IgD-negative memory B cell (primary cell): ENCODE measurements around the gene CRYZL1. TPM values are rescaled to one million over a fixed set of nuclear protein-coding genes. Genes with fewer than 3 reads are reported as not detected.

Experiments used
- polyA plus RNA-seq: library from polyadenylated mRNA; unstranded; fragments of 300-500 nt; fragmentation: Illumina TruSeq; gene quantifications from one replicate; pipeline ENCODE4 v1.2.3, GENCODE V29; 2021

The CRYZL1 gene
- polyA plus RNA-seq, 1 donor from 2014 or later: 30.2 TPM

Other genes starting within 250 kb of the CRYZL1 start
- gene IFNGR2, start 238.3 kb downstream of the CRYZL1 start, polyA plus RNA-seq: 131 TPM
- 31.9 TPM for gene TMEM50B, start 161.8 kb downstream of the CRYZL1 start, polyA plus RNA-seq
- 0.21 TPM for gene DNAJC28, start 150.0 kb downstream of the CRYZL1 start, polyA plus RNA-seq
- 44.7 TPM for gene GART, start 99.6 kb downstream of the CRYZL1 start, polyA plus RNA-seq
- 699 TPM for gene SON, start 98.7 kb downstream of the CRYZL1 start, polyA plus RNA-seq
- gene DONSON, start 53.1 kb downstream of the CRYZL1 start, polyA plus RNA-seq: 1.5 TPM
- gene ITSN1, start 760 bp upstream of the CRYZL1 start, polyA plus RNA-seq: 0.01 TPM